Bronchial epithelial cell (primary cell): Measurements from ENCODE around the gene SLAMF8. TPM values are rescaled to one million over a fixed set of nuclear protein-coding genes. Genes with fewer than 3 reads are reported as not detected.

Experiments used
- DNase-seq: peaks from one replicate; pipeline ENCODE4 v3.0.0-alpha.2; 2010; ENCODE audit warnings: low read depth
- FAIRE-seq: peaks from 2 replicates; lab custom pipeline; 2011; peaks lifted over from hg19 to GRCh38; lab: Jason Lieb, UNC
- H3K27me3 ChIP-seq: 2 replicates; pipeline ENCODE4 v1.5.1; 2011; ENCODE audit warnings: low read length; ENCODE audit not compliant: control insufficient read depth, insufficient read depth
- H3K36me3 ChIP-seq: 2 replicates; pipeline ENCODE4 v1.5.1; 2011; ENCODE audit warnings: low read length; ENCODE audit not compliant: control insufficient read depth, insufficient read depth
- H3K4me3 ChIP-seq: 2 replicates; pipeline ENCODE4 v1.5.1; 2011; ENCODE audit warnings: mild to moderate bottlenecking, low read depth, low read length, control low read depth
- CTCF ChIP-seq: IDR thresholded peaks from 2 replicates; pipeline ENCODE4 v1.5.1; 2011; ENCODE audit warnings: mild to moderate bottlenecking, moderate library complexity, low read length, control low read depth, inconsistent platforms; ENCODE audit not compliant: insufficient read depth, severe bottlenecking
- total RNA-seq: library from RNA; depleted of rRNA; stranded (reverse); fragments of >200 nt; gene quantifications from 2 replicates; pipeline ENCODE4 v1.2.1, GENCODE V29; 2014

Gene SLAMF8
- total RNA-seq, 1 donor from 2014 or later: not detected

- Histone ChIP-seq H3K36me3 (no peaks in the 10 kb centered on the region), H3K27me3 (no peaks in the 10 kb centered on the region), H3K4me3 (no peak overlapping the region)
- no peak for DNase-seq
- no peak for TF ChIP-seq CTCF
- FAIRE-seq: no peak
These were observed 8.7 kb downstream of the SLAMF8 start for GRCh38 chr1:159835356-159835755.

GRCh38 chr1:159835862-159836525 lies 9.3 kb downstream of the SLAMF8 start:
- H3K4me3 ChIP-seq: no peak overlapping the region
- H3K27me3 ChIP-seq: no peaks in the 10 kb centered on the region
- FAIRE-seq: no peak
- TF ChIP-seq CTCF: no peak
- DNase-seq: no peak
- no peaks in the 10 kb centered on the region for H3K36me3 ChIP-seq

DNA sequence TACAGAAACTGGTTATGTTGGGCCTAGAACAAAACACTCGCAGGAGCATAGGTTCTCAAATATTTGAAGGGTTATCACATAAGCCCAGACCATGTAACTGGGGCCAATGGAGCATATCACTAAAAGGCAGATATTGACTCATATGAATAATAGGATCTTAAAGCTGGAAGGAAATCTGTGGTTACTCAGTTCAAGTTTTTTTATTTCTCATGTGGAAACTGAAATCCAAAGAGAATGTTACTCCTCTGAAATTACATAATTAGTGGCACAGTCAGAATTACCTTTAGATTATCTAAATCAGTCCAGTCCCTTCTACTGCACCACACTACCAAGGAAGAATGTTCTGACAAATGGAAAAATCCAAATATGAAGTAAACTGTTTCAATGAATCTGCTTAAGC lies 12.0 kb downstream of the SLAMF8 start:
- no peak for TF ChIP-seq CTCF
- H3K27me3 ChIP-seq: no peaks in the 10 kb centered on the region
- DNase-seq (no peak), FAIRE-seq (no peak)
- no peak overlapping the region for H3K4me3 ChIP-seq
- no peaks in the 10 kb centered on the region for H3K36me3 ChIP-seq

- TF ChIP-seq CTCF: no peak
- DNase-seq: no peak
- Histone ChIP-seq H3K4me3 (no peak overlapping the region), H3K36me3 (no peaks in the 10 kb centered on the region), H3K27me3 (no peaks in the 10 kb centered on the region)
- FAIRE-seq: no peak
These were observed 12.6 kb downstream of the SLAMF8 start for GRCh38 chr1:159839116-159839849.

- TF ChIP-seq CTCF: no peak
- no peak for FAIRE-seq
- Histone ChIP-seq H3K4me3 (no peak overlapping the region), H3K36me3 (no peaks in the 10 kb centered on the region), H3K27me3 (no peaks in the 10 kb centered on the region)
- no peak for DNase-seq
These were observed 15.1 kb downstream of the SLAMF8 start for GRCh38 chr1:159841749-159842148.

- H3K4me3 ChIP-seq: no peak overlapping the region
- no peaks in the 10 kb centered on the region for H3K27me3 ChIP-seq
- DNase-seq: no peak
- FAIRE-seq: no peak
- H3K36me3 ChIP-seq: no peaks in the 10 kb centered on the region
- no peak for TF ChIP-seq CTCF
These were observed 16.8 kb downstream of the SLAMF8 start for GRCh38 chr1:159843459-159843858.
